ENCODE results near the gene NEB.
A peak's percentile ranks its signal among the peaks of the same experiment; 100 is the strongest.

NEB gene

GRCh38 chr2:151481744-151482143, 252.5 kb downstream of the NEB start:
- FAIRE-seq (no peak), DNase-seq (ENCODE audit: insufficient read length, low spot score) (no peak)
- TF ChIP-seq POLR2A (IDR thresholded peaks at IDR 0.05; ENCODE audit: low read depth, low read length), result no peak

- TF ChIP-seq POLR2A (IDR thresholded peaks at IDR 0.05; ENCODE audit: low read depth, low read length), result no peak
- peak; percentile 19 for DNase-seq (ENCODE audit: insufficient read length, low spot score)
- peak; percentile 90 for FAIRE-seq
Observed at GRCh38 chr2:151478011-151478410, 256.3 kb downstream of the NEB start.

- no peak for TF ChIP-seq POLR2A (IDR thresholded peaks at IDR 0.05; ENCODE audit: low read depth, low read length)
- FAIRE-seq (no peak), DNase-seq (ENCODE audit: insufficient read length, low spot score) (no peak)
Observed at GRCh38 chr2:151476287-151476686, 258.0 kb downstream of the NEB start.

- TF ChIP-seq POLR2A (IDR thresholded peaks at IDR 0.05; ENCODE audit: low read depth, low read length), result no peak
- FAIRE-seq, result no peak
Observed at GRCh38 chr2:151475071-151475470, 259.2 kb downstream of the NEB start.

GRCh38 chr2:151472966-151473365, 261.3 kb downstream of the NEB start:
- FAIRE-seq (no peak), DNase-seq (ENCODE audit: insufficient read length, low spot score) (no peak)
- no peak for TF ChIP-seq POLR2A (IDR thresholded peaks at IDR 0.05; ENCODE audit: low read depth, low read length)

More at GRCh38 chr2:151475071-151475470, 259.2 kb downstream of the NEB start:
- DNase-seq (ENCODE audit: insufficient read length, low spot score), result no peak

GRCh38 chr2:151470556-151470955, 263.7 kb downstream of the NEB start:
- FAIRE-seq (no peak), DNase-seq (ENCODE audit: insufficient read length, low spot score) (no peak)
- TF ChIP-seq POLR2A (IDR thresholded peaks at IDR 0.05; ENCODE audit: low read depth, low read length), result no peak

- no peak for FAIRE-seq
- DNase-seq (ENCODE audit: insufficient read length, low spot score), result no peak
- no peak for TF ChIP-seq POLR2A (IDR thresholded peaks at IDR 0.05; ENCODE audit: low read depth, low read length)
Observed at GRCh38 chr2:151465771-151466170, 268.5 kb downstream of the NEB start.

GRCh38 chr2:151459358-151459757, 274.9 kb downstream of the NEB start:
- no peak for TF ChIP-seq POLR2A (IDR thresholded peaks at IDR 0.05; ENCODE audit: low read depth, low read length)
- FAIRE-seq, result no peak
- no peak for DNase-seq (ENCODE audit: insufficient read length, low spot score)

- TF ChIP-seq POLR2A (IDR thresholded peaks at IDR 0.05; ENCODE audit: low read depth, low read length), result no peak
- no peak for FAIRE-seq
- DNase-seq (ENCODE audit: insufficient read length, low spot score), result no peak
Observed at GRCh38 chr2:151439127-151439526, 295.1 kb downstream of the NEB start.

- TF ChIP-seq POLR2A (IDR thresholded peaks at IDR 0.05; ENCODE audit: low read depth, low read length), result no peak
Observed at GRCh38 chr2:151438506-151438905, 295.8 kb downstream of the NEB start.

GRCh38 chr2:151437630-151438029, 296.6 kb downstream of the NEB start:
- DNase-seq (ENCODE audit: insufficient read length, low spot score), result no peak
- peak; percentile 41 for FAIRE-seq
- TF ChIP-seq POLR2A (IDR thresholded peaks at IDR 0.05; ENCODE audit: low read depth, low read length), result no peak

More at GRCh38 chr2:151438506-151438905, 295.8 kb downstream of the NEB start:
- FAIRE-seq (no peak), DNase-seq (ENCODE audit: insufficient read length, low spot score) (no peak)

All from H54 (cell line).